Stimulated activated CD4-positive, alpha-beta T cell treated with anti-CD3 and anti-CD28 coated beads, TNF-alpha, amount 100 ng/mL, for 1 hour (primary cell): ENCODE measurements around the gene LHFPL2.

Experiments
- DNase-seq, 3 donors: peaks; one replicate each; pipeline ENCODE4 v3.0.0-alpha.2; 2020; ENCODE audit warnings: low read depth in 3 of 3, low spot score in 1 of 3

LHFPL2 gene

DNA sequence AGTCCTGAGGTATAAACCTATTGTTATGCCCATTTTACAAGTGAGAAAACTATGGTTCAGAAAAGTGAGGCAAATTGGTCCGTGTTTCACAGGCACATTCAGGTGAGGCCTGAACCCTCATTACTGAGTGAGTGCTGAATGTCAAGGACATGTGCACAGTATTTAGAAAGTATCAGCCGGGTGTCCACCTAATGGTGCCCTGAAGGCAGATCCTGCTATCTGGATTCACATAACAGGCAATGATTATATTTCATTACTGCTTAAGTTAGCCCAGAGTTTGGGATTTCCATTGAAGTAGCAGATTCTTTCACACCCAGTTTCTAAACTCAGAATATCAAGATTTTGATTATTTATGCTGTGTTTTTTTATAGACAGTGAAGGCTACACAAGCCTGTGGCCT, 142.7 kb downstream of the LHFPL2 start:
- no peak for DNase-seq

DNA sequence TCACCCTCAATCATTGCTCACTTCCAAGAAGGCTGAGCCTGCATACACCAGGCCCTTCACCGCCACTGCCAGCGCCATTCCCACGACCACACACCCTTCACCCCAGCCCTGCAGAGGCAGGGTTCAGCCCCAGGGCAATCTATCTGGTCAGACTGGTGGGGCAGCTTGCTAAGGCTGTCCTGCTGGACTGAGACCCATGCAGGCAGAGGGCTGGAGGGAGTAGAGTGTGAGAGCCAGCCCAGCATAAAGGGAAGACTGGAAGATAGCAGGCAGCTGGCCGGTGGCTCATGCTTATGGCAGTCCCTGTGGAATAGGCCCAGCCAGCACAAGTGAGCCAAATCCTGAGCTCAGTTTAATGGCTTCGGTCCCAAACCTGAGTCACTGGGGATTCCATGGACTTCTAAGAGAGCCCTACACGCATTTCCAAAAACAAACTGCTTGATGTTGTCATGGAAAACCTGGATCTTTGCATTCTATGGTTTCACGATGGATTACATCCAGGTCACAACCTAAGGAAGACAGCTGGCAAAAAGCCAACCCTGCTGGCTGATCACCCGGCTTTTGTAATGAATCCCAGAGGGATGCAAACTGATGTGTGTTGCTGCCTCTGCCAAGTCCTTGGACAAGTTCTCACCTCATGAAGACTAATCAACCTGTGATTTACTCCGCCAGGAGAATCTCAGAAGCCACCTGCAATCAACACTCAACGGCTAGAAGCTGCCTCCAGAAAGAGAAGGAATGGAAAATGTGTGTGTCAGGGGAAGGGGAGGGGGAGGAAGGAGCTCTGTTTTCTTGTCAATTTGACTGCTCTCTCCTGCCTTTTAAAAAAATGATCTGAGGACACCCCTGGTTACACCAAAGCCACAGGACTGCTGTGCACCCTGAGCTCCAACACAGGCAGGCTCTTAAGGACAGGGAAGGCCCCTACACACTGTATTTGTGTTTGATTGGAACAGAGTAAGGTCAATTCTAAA, 143.6 kb downstream of the LHFPL2 start:
- no peak for DNase-seq

GRCh38 chr5:78503958-78504653, 144.5 kb downstream of the LHFPL2 start:
- no peak for DNase-seq

GRCh38 chr5:78501411-78502352, 146.9 kb downstream of the LHFPL2 start:
- DNase-seq = no peak

DNA sequence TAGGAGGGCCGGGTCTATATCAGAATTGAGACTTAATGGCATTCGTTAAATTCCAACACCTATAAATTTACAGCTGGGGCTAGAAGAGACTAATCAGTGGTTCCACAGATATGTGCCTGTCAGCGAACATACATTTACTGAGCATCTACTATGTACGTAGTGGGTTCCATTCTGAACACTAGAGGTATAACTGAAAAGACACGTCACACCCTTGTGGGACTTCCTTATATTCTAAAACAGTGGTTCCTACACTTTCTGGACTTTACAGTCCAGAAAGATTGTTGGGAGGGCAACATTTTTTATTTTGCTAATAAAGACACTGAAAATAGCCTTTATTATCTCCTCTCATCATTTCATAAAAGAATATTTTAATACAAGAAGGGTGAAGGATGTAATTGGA, 147.7 kb downstream of the LHFPL2 start:
- DNase-seq = no peak

DNA sequence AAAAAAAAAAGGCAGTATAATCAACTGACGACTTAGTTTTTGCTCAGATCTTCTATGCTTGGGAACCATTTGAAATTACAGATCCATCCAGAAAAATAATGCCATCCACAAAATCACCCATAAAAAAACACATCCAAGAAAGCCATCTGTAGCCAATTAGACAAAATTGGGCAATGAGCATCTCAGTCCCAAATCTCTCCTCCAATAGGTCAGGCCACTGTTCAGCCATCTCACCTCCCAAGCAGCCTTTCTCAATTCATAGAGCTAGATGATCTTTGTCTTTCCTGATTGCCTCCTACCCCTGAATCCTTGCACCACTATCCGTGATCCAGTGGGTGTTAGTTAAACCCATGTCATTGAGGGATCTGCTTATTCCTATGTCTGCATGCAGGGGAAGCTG, 148.5 kb downstream of the LHFPL2 start:
- no peak for DNase-seq

- DNase-seq = no peak
These were observed 149.1 kb downstream of the LHFPL2 start for GRCh38 chr5:78499485-78499884.

DNA sequence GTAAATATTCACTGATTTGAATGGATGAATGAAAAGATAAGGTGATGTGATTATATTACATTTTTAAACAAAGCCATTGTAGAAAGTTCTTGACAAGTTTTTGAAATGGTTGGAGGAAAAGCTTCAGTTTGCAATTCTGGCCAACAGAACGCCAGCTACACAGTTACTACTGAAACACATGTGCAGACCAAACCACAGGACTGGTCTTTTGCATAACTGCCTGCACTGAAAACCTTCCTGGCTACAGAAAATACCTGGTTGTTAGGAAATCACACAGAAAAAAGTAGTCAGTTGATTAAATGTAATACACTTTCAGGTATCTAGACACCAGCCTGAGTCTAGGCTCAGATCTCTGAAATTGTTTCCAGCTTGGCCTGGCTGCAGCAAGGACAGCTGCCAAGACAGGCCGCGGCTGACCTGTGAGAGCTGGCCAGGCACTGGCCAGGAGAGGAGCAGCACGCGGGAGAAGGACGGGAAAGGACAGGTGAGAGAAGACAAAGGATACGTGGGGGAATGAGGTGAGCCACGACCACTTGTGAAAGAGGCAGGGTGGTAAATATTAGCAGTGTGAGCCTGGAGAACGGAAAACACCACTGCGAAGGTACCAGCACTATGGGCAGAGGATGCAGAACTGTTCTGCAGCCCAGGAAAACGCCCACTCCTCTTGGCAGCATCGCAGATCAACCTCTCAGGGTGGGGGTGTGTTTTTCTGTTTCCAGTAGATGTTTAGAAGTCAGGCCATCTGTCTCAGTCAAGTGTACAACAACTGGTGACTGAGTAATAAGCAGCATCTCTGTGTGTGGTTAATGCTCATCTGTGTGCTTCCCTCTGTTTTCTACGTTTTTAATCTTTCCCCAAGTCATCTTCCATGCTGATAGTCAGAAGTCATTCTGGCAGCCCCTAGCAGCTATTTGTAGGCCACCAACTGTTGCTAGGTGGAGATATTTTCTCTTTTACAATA, 150.7 kb downstream of the LHFPL2 start:
- DNase-seq = no peak

DNA sequence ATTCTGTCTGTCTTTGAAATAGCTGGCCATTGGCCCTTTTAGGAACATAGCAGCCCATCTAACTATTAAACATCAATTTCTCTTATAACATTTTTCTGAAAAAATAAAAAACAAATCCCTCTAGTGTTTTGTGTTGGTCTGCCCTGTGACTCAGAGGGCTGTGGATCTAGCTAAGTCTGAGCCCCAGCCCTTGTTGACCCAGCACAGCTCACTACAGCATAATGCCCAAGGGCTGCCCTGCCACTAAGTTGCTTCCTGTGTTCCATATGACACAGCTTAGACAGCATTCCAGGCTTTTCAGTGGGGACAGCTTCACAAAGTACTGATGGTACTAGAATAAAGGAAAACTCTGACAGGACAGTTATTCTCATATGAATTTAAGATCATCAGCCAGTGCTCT, 152.2 kb downstream of the LHFPL2 start:
- no peak for DNase-seq

GRCh38 chr5:78495800-78496199, 152.8 kb downstream of the LHFPL2 start:
- DNase-seq = no peak

GRCh38 chr5:78492650-78493049, 155.9 kb downstream of the LHFPL2 start:
- no peak for DNase-seq

DNA sequence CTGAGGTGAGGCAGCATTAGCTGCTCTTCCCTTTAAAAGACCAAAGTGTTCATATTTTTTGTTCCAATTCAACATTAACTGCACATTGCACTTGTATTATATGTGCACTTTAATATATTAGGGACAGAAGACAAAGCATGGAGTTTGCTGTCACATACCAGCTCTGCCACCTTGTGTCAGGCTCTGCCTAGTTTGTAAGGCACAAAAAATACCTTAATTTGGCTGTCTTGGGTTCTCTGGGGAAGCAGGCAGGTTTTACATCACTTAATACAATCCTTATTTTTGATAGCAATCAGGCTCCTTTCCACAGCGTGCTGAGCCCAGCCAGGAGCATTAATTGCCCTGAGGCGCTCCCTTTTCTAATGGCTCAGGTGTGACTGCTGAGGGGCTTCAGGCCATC, 156.3 kb downstream of the LHFPL2 start:
- no peak for DNase-seq

- DNase-seq = no peak
These were observed 157.7 kb downstream of the LHFPL2 start for GRCh38 chr5:78490709-78491485.

GRCh38 chr5:78487846-78488245, 160.7 kb downstream of the LHFPL2 start:
- no peak for DNase-seq

- no peak for DNase-seq
These were observed 162.4 kb downstream of the LHFPL2 start for GRCh38 chr5:78486218-78486617.

- no peak for DNase-seq
These were observed 164.6 kb downstream of the LHFPL2 start for GRCh38 chr5:78483809-78484521.

DNA sequence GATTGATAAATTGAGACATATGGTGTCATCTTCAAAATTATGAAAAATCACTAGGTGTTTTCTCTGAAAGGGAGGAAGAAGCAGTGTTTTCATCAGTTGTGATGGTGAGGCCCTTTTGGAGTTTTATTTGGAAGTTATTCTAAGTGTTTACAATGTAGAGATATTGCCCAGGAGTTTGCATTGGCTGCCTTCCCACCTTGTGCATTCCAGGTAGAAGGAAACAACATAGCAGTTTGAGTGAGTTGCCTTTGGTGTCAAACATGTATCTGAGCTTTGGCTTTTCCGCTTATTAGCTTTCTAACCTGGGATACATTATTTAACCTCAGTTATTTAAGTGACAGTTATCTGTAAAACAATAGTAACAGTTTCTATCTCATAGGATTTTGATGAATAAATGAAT, 165.6 kb downstream of the LHFPL2 start:
- DNase-seq = no peak

DNA sequence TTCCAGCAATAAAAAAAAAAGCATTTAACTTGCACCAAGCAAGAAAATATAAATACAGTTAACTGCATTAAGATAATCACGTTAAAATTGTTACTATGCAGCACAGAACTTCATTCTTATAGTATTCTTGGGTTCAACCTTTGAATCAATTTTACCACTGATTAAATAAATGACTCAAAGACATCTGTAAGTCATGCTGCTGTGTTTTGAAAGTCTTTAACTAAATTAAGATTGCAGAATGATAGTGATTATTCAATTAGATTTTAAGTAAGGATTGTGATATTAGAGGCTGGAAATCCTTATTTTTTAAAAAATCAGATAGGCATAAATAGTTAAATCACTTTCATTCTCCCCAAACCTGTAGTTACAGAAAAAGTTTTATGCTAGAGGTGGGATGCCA, 171.8 kb downstream of the LHFPL2 start:
- no peak for DNase-seq

GRCh38 chr5:78475370-78475769, 173.2 kb downstream of the LHFPL2 start:
- DNase-seq = no peak
